Caco-2 (cell line): ENCODE results near the gene ADARB2. TPM values are rescaled to one million over a fixed set of nuclear protein-coding genes. Genes with fewer than 3 reads are reported as not detected.

Experiments used
- BruUV-seq: library from RNA; stranded (reverse); fragments of 400-500 nt; replicated peaks from 2 replicates; lab custom pipeline; 2021; lab: Mats Ljungman, UMichigan
- CTCF ChIA-PET: fragments of 300-600 bp; sonication (Branson Sonifier 250); formaldehyde crosslinking; loops from one replicate; lab custom pipeline; 2022; ENCODE audit warnings: antibody characterized with exemption; lab: Charles Lee
- POLR2A ChIA-PET: fragments of 300-600 bp; sonication (Branson Sonifier 250); formaldehyde crosslinking; loops from one replicate; lab custom pipeline; 2022; ENCODE audit warnings: antibody characterized with exemption; lab: Charles Lee
- DNase-seq, 2 experiments: peaks; one replicate each; pipeline versions ENCODE4 v3.0.0 to v3.0.0-alpha.2; 2020 to 2022
- H3K27me3 ChIP-seq: replicated peaks from 2 replicates; pipeline ENCODE4 v1.6.0; 2011; ENCODE audit warnings: low read length; ENCODE audit not compliant: control insufficient read depth, insufficient read depth
- H3K36me3 ChIP-seq: 2 replicates; pipeline ENCODE4 v1.5.1; 2011; ENCODE audit warnings: low read length; ENCODE audit not compliant: control insufficient read depth, insufficient read depth
- H3K4me1 ChIP-seq: fragments of 250-450 bp; sonication (Bioruptor Pico); 2 replicates; pipeline ENCODE4 v1.5.1; 2020; ENCODE audit warnings: mild to moderate bottlenecking
- H3K4me3 ChIP-seq: 2 replicates; pipeline ENCODE4 v1.5.1; 2011; ENCODE audit warnings: low read depth, mild to moderate bottlenecking, control low read depth, low read length
- H3K9me3 ChIP-seq: fragments of 250-450 bp; sonication (Bioruptor Pico); 2 replicates; pipeline ENCODE4 v1.5.1; 2020; ENCODE audit warnings: mild to moderate bottlenecking, moderate library complexity
- H3K27ac Mint-ChIP-seq: one replicate; pipeline ENCODE4 v1.8.0; 2022; ENCODE audit warnings: mixed read lengths; ENCODE audit not compliant: unreplicated experiment
- H3K27me3 Mint-ChIP-seq: one replicate; pipeline ENCODE4 v1.8.0; 2022; ENCODE audit warnings: mixed read lengths; ENCODE audit not compliant: insufficient read depth, unreplicated experiment
- H3K36me3 Mint-ChIP-seq: one replicate; pipeline ENCODE4 v1.8.0; 2022; ENCODE audit warnings: mild to moderate bottlenecking, mixed read lengths; ENCODE audit not compliant: insufficient read depth, unreplicated experiment
- H3K4me1 Mint-ChIP-seq: one replicate; pipeline ENCODE4 v1.8.0; 2022; ENCODE audit warnings: low read depth, mixed read lengths; ENCODE audit not compliant: unreplicated experiment
- H3K4me3 Mint-ChIP-seq: one replicate; pipeline ENCODE4 v1.8.0; 2022; ENCODE audit warnings: mild to moderate bottlenecking, moderate library complexity, mixed read lengths; ENCODE audit not compliant: unreplicated experiment
- H3K9me3 Mint-ChIP-seq: one replicate; pipeline ENCODE4 v1.8.0; 2022; ENCODE audit warnings: mixed read lengths; ENCODE audit not compliant: unreplicated experiment
- intact Hi-C: fragments of 100-400 bp; cut with micrococcal nuclease; formaldehyde crosslinking; loops from one replicate; pipeline ENCODE4 v1.10.0; 2022; ENCODE audit not compliant: unreplicated experiment
- total RNA-seq: library from RNA; stranded (reverse); gene quantifications from 2 replicates; pipeline ENCODE4 v1.2.3, GENCODE V29; 2022
- TF ChIP-seq, protein P1 (sequence below), 2 experiments: fragments of 200-600 bp in 1 of 2; IDR thresholded peaks; 1 replicate in 1 of 2; 2 replicates in 1 of 2; pipeline versions ENCODE4 v1.5.1 to v1.8.0; 2011 to 2022; ENCODE audit warnings: antibody characterized with exemption in 1 of 2, control low read depth in 1 of 2, inconsistent platforms in 1 of 2, low read depth in 1 of 2, low read length in 1 of 2, mild to moderate bottlenecking in 1 of 2, moderate library complexity in 1 of 2; ENCODE audit not compliant: insufficient read depth in 1 of 2, severe bottlenecking in 1 of 2, unreplicated experiment in 1 of 2

ADARB2 gene
- total RNA-seq, 1 experiment from 2014 or later: 0.27 TPM

DNA sequence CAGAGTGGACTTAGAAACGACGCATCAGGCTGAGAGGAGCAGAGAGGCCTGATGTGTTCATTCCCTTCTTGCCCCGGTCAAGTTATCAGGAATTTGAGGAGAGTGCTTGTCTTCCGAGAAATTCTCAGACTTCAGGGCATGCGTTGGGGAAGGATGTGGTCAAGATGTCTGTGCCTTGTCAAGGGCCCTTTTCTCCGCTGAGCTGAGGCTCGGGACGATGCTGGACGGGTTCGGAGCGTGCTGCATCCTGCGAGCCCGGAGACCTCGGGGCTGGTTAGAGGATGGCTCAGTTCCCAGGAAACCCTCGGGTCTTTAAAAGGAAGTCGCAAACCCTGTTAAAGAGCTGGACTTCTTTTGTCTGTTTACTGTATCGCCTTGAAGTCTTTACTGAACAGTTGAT, 325.4 kb downstream of the ADARB2 start:
- peaks cover 19% of the 10 kb centered on the region for H3K27me3 Mint-ChIP-seq
- no peak overlapping the region for H3K27ac Mint-ChIP-seq
- H3K4me3 ChIP-seq: no peak overlapping the region

GRCh38 chr10:1411451-1411850, 325.9 kb downstream of the ADARB2 start:
- POLR2A ChIA-PET: no interaction called here
- H3K27me3 Mint-ChIP-seq: peaks cover 17% of the 10 kb centered on the region
- DNase-seq: no peak
- H3K4me3 Mint-ChIP-seq: no peak overlapping the region
- no peaks in the 10 kb centered on the region for H3K4me1 ChIP-seq
- CTCF ChIA-PET: interaction anchor here (0.7 kb wide), 1 partner anchor 9 kb away, joined by 3 read pairs; no protein-coding TSS in a partner anchor
- no peaks in the 10 kb centered on the region for H3K27me3 ChIP-seq
- H3K4me1 Mint-ChIP-seq: no peaks in the 10 kb centered on the region
- intact Hi-C loops: no loop called here
- TF ChIP-seq, protein P1, sequence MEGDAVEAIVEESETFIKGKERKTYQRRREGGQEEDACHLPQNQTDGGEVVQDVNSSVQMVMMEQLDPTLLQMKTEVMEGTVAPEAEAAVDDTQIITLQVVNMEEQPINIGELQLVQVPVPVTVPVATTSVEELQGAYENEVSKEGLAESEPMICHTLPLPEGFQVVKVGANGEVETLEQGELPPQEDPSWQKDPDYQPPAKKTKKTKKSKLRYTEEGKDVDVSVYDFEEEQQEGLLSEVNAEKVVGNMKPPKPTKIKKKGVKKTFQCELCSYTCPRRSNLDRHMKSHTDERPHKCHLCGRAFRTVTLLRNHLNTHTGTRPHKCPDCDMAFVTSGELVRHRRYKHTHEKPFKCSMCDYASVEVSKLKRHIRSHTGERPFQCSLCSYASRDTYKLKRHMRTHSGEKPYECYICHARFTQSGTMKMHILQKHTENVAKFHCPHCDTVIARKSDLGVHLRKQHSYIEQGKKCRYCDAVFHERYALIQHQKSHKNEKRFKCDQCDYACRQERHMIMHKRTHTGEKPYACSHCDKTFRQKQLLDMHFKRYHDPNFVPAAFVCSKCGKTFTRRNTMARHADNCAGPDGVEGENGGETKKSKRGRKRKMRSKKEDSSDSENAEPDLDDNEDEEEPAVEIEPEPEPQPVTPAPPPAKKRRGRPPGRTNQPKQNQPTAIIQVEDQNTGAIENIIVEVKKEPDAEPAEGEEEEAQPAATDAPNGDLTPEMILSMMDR (IDR thresholded peaks at IDR 0.05; ENCODE audit: insufficient read depth in 1 of 2, low read depth in 1 of 2, low read length in 1 of 2, severe bottlenecking in 1 of 2, unreplicated experiment in 1 of 2): no peak
- peaks cover 17% of the 10 kb centered on the region for H3K9me3 Mint-ChIP-seq
- H3K36me3 ChIP-seq: no peaks in the 10 kb centered on the region
- no peak overlapping the region for H3K27ac Mint-ChIP-seq
- no peaks in the 10 kb centered on the region for H3K36me3 Mint-ChIP-seq
- H3K9me3 ChIP-seq: 0 out of 2 replicates have a peak, but pooled peaks cover 3% of the 10 kb centered on the region
- no TSS peak for BruUV-seq
- H3K4me3 ChIP-seq: no peak overlapping the region

More for the DNA sequence above, 325.4 kb downstream of the ADARB2 start:
- BruUV-seq: no TSS peak
- ChIA-PET CTCF (no interaction called here), POLR2A (no interaction called here)
- no peaks in the 10 kb centered on the region for H3K27me3 ChIP-seq
- no peaks in the 10 kb centered on the region for H3K36me3 ChIP-seq
- H3K4me1 ChIP-seq: no peaks in the 10 kb centered on the region
- TF ChIP-seq, protein P1 (IDR thresholded peaks at IDR 0.05; ENCODE audit: insufficient read depth in 1 of 2, low read depth in 1 of 2, low read length in 1 of 2, severe bottlenecking in 1 of 2, unreplicated experiment in 1 of 2): no peak
- H3K9me3 ChIP-seq: 0 out of 2 replicates have a peak, but pooled peaks cover 3% of the 10 kb centered on the region
- no peaks in the 10 kb centered on the region for H3K4me1 Mint-ChIP-seq
- H3K4me3 Mint-ChIP-seq: no peak overlapping the region
- DNase-seq: no peak
- intact Hi-C loops: no loop called here
- H3K9me3 Mint-ChIP-seq: peaks cover 17% of the 10 kb centered on the region
- H3K36me3 Mint-ChIP-seq: no peaks in the 10 kb centered on the region

DNA sequence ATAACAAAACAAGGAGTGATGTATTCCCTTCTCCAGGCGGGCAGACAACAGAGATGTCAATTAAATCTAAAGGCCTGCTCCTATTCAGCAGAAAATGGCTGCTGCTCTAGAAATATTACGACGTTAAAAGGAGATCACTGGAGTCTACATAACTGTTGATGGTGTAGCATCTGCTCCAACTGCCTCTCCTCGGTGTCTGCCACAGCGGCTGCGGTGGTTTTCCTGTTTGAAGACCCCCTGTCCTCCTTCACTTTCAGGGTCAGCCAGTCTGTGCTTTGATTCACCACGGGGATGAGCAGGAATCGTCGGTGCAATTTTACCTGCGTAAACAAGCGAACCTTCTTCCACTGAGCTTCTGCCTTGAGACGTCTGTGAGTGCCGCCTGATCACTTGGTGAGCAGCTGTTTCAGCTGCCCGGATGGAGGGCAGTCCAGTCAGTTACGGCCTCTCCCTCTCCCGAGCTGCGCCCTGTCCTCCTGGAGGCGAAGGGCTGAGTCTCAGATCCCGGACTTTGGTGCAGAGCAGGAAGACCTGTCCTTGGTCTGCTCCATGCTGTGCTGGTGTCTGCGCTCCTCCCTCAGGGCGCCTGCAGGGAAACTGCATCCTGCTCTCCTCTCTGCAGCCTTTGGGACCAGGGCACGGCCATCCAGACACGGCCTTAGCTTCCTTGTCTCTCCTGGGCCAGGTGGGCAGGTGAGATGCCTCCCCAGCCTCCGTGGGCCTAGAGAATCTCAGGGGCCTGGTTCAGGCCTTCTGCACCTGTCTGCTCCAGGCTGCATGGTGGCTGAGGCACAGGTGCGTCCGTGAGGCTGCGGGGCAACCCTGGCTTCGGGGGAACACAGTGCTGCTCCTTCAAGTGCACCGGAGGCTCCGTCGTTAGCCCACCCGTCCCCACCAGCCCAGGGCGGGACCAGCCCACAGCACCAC, 326.6 kb downstream of the ADARB2 start:
- ChIA-PET POLR2A (no interaction called here), CTCF (interaction anchor here (0.7 kb wide), 1 partner anchor 10 kb away, joined by 3 read pairs; no protein-coding TSS in a partner anchor)
- no peak for DNase-seq
- Mint-ChIP-seq H3K9me3 (peaks cover 15% of the 10 kb centered on the region), H3K4me1 (no peaks in the 10 kb centered on the region), H3K4me3 (no peak overlapping the region), H3K36me3 (no peaks in the 10 kb centered on the region), H3K27ac (no peak overlapping the region), H3K27me3 (peaks cover 17% of the 10 kb centered on the region)
- intact Hi-C loops: no loop called here
- BruUV-seq: no TSS peak
- 0 out of 2 replicates have a peak, but pooled peaks cover 3% of the 10 kb centered on the region for H3K9me3 ChIP-seq
- no peak overlapping the region for H3K4me3 ChIP-seq
- no peaks in the 10 kb centered on the region for H3K36me3 ChIP-seq
- no peaks in the 10 kb centered on the region for H3K27me3 ChIP-seq
- TF ChIP-seq, protein P1 (IDR thresholded peaks at IDR 0.05; ENCODE audit: insufficient read depth in 1 of 2, low read depth in 1 of 2, low read length in 1 of 2, severe bottlenecking in 1 of 2, unreplicated experiment in 1 of 2): no peak
- no peaks in the 10 kb centered on the region for H3K4me1 ChIP-seq
